Ovary (tissue), 9 donors: Measurements from ENCODE around the gene AFG1L. TPM values are rescaled to one million over a fixed set of nuclear protein-coding genes. Genes with fewer than 3 reads are reported as not detected.
"Not testable (repeated sequence)": the region's sequence is repeated elsewhere in the genome, so short reads cannot be mapped to it uniquely, and the experiment has no call there.

Experiments used
- DNase-seq, 5 donors: peaks; one replicate each; pipeline ENCODE4 v3.0.0-alpha.2; 2019 to 2020
- H3K27ac ChIP-seq, 2 donors: fragments of 200-600 bp; one replicate each; pipeline versions ENCODE4 v1.5.1 to v1.8.0; 2019 to 2022
- H3K27me3 ChIP-seq: fragments of 200-600 bp; one replicate; pipeline ENCODE4 v1.8.0; 2022
- H3K36me3 ChIP-seq: fragments of 200-600 bp; sonication (generic); one replicate; pipeline ENCODE4 v1.5.1; 2019
- H3K4me1 ChIP-seq: one replicate; pipeline ENCODE4 v1.8.1; 2013; ENCODE audit warnings: mild to moderate bottlenecking, moderate library complexity; ENCODE audit not compliant: insufficient read depth
- H3K4me3 ChIP-seq: fragments of 200-600 bp; sonication (generic); one replicate; pipeline ENCODE4 v1.5.1; 2017
- H3K9me3 ChIP-seq, 2 donors: fragments of 200-600 bp in 1 of 2; sonication (generic) in 1 of 2; one replicate each; pipeline versions ENCODE4 v1.5.1 to v1.8.1; 2013 to 2019; ENCODE audit warnings: mild to moderate bottlenecking in 1 of 2, moderate library complexity in 1 of 2
- EP300 ChIP-seq: sonication (generic); formaldehyde crosslinking; IDR thresholded peaks from one replicate; pipeline ENCODE4 v1.6.1; 2017; ENCODE audit warnings: antibody characterized with exemption
- POLR2A ChIP-seq: fragments of 450-650 bp; IDR thresholded peaks from one replicate; pipeline ENCODE4 v1.6.1; 2017; ENCODE audit warnings: antibody characterized with exemption, mild to moderate bottlenecking, moderate library complexity
- WGBS, 3 donors: extraction: QIAGEN DNeasy Blood & Tissue Kit in 1 of 3; methylation state at CpG; one replicate each; pipeline versions ENCODE4 v1.1.5 to v1.1.7; 2013 to 2017; 5-methylcytosine and 5-hydroxymethylcytosine counted together
- intact Hi-C, 4 donors: fragments of 100-400 bp; cut with DNase I; formaldehyde crosslinking; loops; one replicate each; pipeline versions ENCODE4 v1.11.0 to v1.15.1; 2022 to 2023
- polyA plus RNA-seq, 2 donors: library from polyadenylated mRNA; stranded (reverse); fragments of 200-250 nt in 1 of 2; fragments of 350-450 nt in 1 of 2; fragmentation: Illumina TruSeq in 1 of 2; extraction: RNeasy Lipid Tissue Mini Kit (QIAGEN cat#74804) in 1 of 2; gene quantifications; one replicate each; pipeline ENCODE4 v1.2.3, GENCODE V29; 2013 to 2014
- total RNA-seq, 7 donors: library from RNA; depleted of rRNA in 2 of 7; stranded (reverse); fragments of >200 nt in 2 of 7; fragmentation: NEBNext Ultra II Directional in 3 of 7; extraction: Animal tissue kit (Norgen Biotek cat#: 25700) in 3 of 7; gene quantifications; one replicate each; pipeline versions ENCODE4 v1.1.0 to v1.2.4, GENCODE V29; 2016 to 2023
- TF ChIP-seq, protein P1 (sequence below), 3 donors: fragments of 450-650 bp in 2 of 3; fragments of 200-600 bp in 1 of 3; IDR thresholded peaks; one replicate each; pipeline versions ENCODE4 v1.5.1 to v1.8.0; 2016 to 2022; ENCODE audit warnings: antibody characterized with exemption in 3 of 3, mild to moderate bottlenecking in 1 of 3
- donor health status: DM: no; HTN: no; CAD: no; lungs with moderate emphysema.
- donor health status: DM: no; HTN: no; CAD: no.
- donor health status: Bipolar disorder and iron deficiency.
- donor health status: DM: yes; HTN: yes; CAD: no.
- donor health status: DM: no; HTN: no; CAD: no.
- donor health status: DM: yes; HTN: yes; CAD: no.

AFG1L gene
- total and polyA plus RNA-seq, 9 donors, result 1.2 to 7.6 (median 5.7) TPM

DNA sequence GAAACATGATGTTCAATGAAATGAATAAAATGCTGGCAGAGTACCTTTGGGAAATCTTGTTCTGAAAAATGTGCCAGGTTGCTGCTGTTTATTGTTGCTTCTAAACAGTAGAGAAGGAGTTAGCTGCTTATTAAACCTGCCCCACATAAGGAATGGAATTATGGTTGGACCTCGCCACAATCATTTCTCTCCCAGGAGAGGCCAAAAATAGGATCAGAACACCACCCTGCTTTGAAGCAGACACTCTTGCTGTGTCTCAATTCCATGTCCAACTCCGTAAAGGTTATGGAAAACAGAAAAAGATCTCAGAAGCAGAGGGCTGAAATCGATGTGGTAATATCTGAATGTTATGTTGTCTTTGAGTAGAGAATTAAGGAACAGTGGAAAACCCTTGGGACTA, 27.9 kb downstream of the AFG1L start:
- intact Hi-C loops, result loop anchor here in 1 of 4 donors (10.0 kb wide), 1 partner anchor 628 kb away; no protein-coding TSS in a partner anchor
- TF ChIP-seq EP300 (no peak), POLR2A (no peak)
- TF ChIP-seq, protein P1, sequence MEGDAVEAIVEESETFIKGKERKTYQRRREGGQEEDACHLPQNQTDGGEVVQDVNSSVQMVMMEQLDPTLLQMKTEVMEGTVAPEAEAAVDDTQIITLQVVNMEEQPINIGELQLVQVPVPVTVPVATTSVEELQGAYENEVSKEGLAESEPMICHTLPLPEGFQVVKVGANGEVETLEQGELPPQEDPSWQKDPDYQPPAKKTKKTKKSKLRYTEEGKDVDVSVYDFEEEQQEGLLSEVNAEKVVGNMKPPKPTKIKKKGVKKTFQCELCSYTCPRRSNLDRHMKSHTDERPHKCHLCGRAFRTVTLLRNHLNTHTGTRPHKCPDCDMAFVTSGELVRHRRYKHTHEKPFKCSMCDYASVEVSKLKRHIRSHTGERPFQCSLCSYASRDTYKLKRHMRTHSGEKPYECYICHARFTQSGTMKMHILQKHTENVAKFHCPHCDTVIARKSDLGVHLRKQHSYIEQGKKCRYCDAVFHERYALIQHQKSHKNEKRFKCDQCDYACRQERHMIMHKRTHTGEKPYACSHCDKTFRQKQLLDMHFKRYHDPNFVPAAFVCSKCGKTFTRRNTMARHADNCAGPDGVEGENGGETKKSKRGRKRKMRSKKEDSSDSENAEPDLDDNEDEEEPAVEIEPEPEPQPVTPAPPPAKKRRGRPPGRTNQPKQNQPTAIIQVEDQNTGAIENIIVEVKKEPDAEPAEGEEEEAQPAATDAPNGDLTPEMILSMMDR (IDR thresholded peaks at IDR 0.05), result no peak
- no peak overlapping the region for H3K4me3 ChIP-seq
- no peak overlapping the region for H3K27ac ChIP-seq
- no peaks in the 10 kb centered on the region for H3K9me3 ChIP-seq
- WGBS, 3 donors, result 44 to 91% (median 71%) methylated on average over 3 of the region's 3 CpGs
- no peaks in the 10 kb centered on the region for H3K27me3 ChIP-seq
- no peaks in the 10 kb centered on the region for H3K36me3 ChIP-seq
- DNase-seq, result no peak
- H3K4me1 ChIP-seq, result no peaks in the 10 kb centered on the region

DNA sequence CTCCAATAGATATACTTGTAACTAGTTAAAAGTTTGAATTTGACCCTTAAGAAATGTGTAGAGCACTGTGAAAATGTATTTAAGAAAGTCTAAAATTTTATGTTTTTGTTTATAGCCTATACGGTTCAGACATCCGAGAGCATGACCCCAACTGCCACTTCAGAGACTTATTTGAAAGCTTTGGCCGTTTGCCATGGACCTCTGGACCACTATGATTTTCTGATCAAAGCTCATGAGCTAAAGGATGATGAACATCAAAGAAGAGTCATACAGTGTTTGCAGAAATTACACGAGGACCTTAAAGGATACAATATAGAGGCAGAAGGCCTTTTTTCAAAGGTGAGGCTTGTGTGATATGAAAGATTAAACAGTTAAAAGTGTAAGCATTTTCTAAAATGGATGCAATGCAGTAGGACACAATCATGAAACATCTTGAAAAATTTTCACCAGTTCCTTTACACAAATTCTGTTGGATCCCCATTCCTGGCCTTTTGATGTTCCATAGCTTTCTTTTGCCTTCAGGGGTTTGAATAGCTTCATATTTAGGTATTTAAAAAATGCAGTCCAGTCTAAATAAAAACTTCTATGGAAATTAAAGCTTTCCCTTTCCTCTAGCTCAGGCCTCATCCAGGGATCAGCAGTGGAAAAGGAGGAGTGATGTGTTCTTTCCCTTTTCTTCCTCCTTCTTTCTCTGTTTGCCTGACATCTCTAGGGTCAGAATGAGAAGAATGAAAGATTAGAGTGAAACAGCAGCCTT, 29.0 kb downstream of the AFG1L start:
- intact Hi-C loops, result loop anchor here in 1 of 4 donors (10.0 kb wide), 1 partner anchor 629 kb away; no protein-coding TSS in a partner anchor
- H3K4me3 ChIP-seq, result no peak overlapping the region

DNA sequence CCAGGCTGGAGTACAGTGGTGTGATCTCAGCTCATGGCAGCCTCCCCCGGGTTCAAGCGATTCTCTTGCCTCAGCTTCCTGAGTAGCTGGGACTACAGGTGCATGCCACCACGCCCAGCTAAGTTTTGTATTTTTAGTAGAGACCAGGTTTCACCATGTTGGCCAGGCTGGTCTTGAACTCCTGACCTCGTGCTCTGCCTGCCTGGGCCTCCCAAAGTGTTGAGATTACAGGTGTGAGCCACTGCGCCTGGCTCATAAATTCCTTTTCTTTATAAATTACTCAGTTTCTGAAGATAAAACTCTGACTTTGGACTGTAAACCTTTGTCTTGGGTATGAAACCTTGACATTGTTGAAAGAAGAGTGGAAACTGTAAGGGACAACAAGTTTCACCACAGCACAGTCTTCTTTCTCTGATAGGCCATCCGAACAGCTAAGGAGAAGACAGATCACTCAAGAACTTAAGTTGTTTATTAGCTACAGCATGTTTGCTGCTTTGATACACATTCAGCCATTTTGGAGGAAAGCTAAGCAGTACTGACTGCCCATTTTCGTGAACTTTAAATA, 35.4 kb downstream of the AFG1L start:
- intact Hi-C loops, H3K4me3 ChIP-seq, H3K9me3 ChIP-seq, DNase-seq, H3K27me3 ChIP-seq, H3K36me3 ChIP-seq, H3K4me1 ChIP-seq, H3K27ac ChIP-seq: not testable (repeated sequence)
- 93 to 94% (median 94%) methylated on average over 7 of the region's 7 CpGs for WGBS, 3 donors

More for the DNA sequence above, 29.0 kb downstream of the AFG1L start:
- WGBS, 3 donors, result 77 to 78% (median 77%) methylated on average over 4 of the region's 4 CpGs
- TF ChIP-seq EP300, result no peak
- TF ChIP-seq, protein P1 (IDR thresholded peaks at IDR 0.05), result no peak
- TF ChIP-seq POLR2A, result no peak
- DNase-seq, result no peak
- Histone ChIP-seq H3K27me3 (no peaks in the 10 kb centered on the region), H3K36me3 (no peaks in the 10 kb centered on the region), H3K27ac (no peak overlapping the region), H3K4me1 (no peaks in the 10 kb centered on the region), H3K9me3 (no peaks in the 10 kb centered on the region)

DNA sequence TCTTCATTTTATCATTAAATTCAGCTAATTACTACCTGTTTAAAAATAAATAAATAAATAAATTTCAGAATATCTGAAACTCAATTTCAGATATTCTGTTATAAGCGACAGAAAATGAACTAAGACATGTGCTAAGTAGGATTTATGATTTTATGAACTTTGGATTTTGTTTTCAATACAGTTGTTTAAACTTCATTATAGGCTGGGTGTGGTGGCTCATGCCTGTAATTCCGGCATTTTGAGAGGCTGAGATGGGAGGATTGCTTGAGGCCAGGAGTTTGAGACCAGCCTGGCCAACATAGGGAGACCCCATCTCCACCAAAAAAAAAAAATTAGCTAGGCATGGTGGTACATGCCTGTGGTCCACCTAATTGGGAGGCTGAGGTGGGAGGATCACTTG, 36.0 kb downstream of the AFG1L start:
- no peak overlapping the region for H3K4me3 ChIP-seq
- WGBS, 3 donors, result 97 to 99% (median 98%) methylated on average over 2 of the region's 2 CpGs

More for the DNA sequence above, 36.0 kb downstream of the AFG1L start:
- Histone ChIP-seq H3K4me1 (no peaks in the 10 kb centered on the region), H3K36me3 (no peaks in the 10 kb centered on the region), H3K27me3 (no peaks in the 10 kb centered on the region), H3K27ac (no peak overlapping the region), H3K9me3 (no peaks in the 10 kb centered on the region)
- no peak for DNase-seq
- intact Hi-C loops, result no loop called here
- TF ChIP-seq EP300 (no peak), POLR2A (no peak)
- TF ChIP-seq, protein P1 (IDR thresholded peaks at IDR 0.05), result no peak
